ENCODE measurements around the gene SEMA6A. TPM values are rescaled to one million over a fixed set of nuclear protein-coding genes. Genes with fewer than 3 reads are reported as not detected.

The SEMA6A gene
- total and polyA plus RNA-seq, 2 of the 13 experiments (the other 11 are each of a cell fraction or from before 2014, with no cell fraction given) = 5.1 to 6.5 TPM

DNA sequence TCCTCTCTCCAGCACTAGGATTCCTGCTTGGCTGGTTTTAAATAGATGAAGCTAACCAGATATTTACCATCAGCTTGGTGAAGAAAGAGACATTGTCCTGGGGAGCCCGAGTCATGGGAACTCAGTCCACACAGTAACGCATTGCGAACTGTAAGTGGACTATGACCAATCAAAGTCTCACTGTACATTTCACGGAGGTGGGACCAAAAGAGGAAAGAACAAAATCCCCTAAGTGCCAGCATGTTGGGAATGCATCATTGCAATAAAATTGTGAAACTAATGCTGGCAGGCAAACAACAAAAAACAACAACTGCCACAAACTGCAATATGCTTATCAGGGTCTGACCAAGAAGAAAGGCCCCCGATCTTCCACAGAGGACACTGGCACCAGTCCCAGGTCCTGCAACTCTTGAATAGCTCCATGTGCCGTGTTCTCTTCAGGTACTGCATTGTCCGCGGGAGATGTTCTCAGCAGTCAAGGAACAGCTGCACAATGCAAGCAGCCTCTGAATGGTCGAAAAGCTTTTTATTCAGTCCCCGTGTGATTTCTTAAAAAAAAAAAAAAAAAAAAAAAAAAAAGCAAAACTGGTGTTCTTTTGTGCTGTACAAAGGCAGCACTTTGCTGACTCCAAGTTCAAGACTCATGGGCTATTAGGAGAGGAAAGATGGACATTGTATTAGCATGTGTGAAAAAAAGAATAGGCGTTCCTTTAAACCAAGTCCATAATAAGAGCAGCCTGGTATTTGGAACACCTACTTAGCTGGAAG, 38.1 kb downstream of the SEMA6A start (continued):
- TF ChIP-seq, protein P1, sequence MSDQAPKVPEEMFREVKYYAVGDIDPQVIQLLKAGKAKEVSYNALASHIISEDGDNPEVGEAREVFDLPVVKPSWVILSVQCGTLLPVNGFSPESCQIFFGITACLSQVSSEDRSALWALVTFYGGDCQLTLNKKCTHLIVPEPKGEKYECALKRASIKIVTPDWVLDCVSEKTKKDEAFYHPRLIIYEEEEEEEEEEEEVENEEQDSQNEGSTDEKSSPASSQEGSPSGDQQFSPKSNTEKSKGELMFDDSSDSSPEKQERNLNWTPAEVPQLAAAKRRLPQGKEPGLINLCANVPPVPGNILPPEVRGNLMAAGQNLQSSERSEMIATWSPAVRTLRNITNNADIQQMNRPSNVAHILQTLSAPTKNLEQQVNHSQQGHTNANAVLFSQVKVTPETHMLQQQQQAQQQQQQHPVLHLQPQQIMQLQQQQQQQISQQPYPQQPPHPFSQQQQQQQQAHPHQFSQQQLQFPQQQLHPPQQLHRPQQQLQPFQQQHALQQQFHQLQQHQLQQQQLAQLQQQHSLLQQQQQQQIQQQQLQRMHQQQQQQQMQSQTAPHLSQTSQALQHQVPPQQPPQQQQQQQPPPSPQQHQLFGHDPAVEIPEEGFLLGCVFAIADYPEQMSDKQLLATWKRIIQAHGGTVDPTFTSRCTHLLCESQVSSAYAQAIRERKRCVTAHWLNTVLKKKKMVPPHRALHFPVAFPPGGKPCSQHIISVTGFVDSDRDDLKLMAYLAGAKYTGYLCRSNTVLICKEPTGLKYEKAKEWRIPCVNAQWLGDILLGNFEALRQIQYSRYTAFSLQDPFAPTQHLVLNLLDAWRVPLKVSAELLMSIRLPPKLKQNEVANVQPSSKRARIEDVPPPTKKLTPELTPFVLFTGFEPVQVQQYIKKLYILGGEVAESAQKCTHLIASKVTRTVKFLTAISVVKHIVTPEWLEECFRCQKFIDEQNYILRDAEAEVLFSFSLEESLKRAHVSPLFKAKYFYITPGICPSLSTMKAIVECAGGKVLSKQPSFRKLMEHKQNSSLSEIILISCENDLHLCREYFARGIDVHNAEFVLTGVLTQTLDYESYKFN (CRISPR knock-in tag; conservative IDR thresholded peaks at IDR 0.05) = peak; percentile 84
- TF ChIP-seq ZFAT (CRISPR knock-in tag; conservative IDR thresholded peaks at IDR 0.05) (no peak), SOX13 (IDR thresholded peaks at IDR 0.05) (no peak), SOX13 (CRISPR knock-in tag; conservative IDR thresholded peaks at IDR 0.05 in 1 of 2, IDR thresholded peaks at IDR 0.05 in 1 of 2) (peak in 1 of 2 experiments; percentile 80; a peak in 2 of 4 replicates), KMT2B (CRISPR knock-in tag; IDR thresholded peaks at IDR 0.05) (peak; percentile 33; the same call in 1 of the 2 replicates), TEAD3 (CRISPR knock-in tag; optimal IDR thresholded peaks at IDR 0.05; ENCODE audit: borderline replicate concordance) (peak; percentile 90), ZNF589 (CRISPR knock-in tag; conservative IDR thresholded peaks at IDR 0.05) (no peak), NR1H2 (CRISPR knock-in tag; IDR thresholded peaks at IDR 0.05; ENCODE audit: borderline replicate concordance, low read depth) (no peak), SNRNP70 (IDR thresholded peaks at IDR 0.05; ENCODE audit: low read depth, low read length) (no peak), SIX1 (CRISPR knock-in tag; IDR thresholded peaks at IDR 0.05; ENCODE audit: borderline replicate concordance) (peak; percentile 11; the same call in 1 of the 2 replicates), HMG20B (CRISPR knock-in tag; conservative IDR thresholded peaks at IDR 0.05) (peak; percentile 52; the same call in 1 of the 2 replicates), ZMYM2 (CRISPR knock-in tag; IDR thresholded peaks at IDR 0.05) (no peak), HNF4A (CRISPR knock-in tag; IDR thresholded peaks at IDR 0.05) (peak; percentile 87)
- TF ChIP-seq, protein P2, sequence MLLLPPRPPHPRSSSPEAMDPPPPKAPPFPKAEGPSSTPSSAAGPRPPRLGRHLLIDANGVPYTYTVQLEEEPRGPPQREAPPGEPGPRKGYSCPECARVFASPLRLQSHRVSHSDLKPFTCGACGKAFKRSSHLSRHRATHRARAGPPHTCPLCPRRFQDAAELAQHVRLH (CRISPR knock-in tag; IDR thresholded peaks at IDR 0.05; ENCODE audit: borderline replicate concordance, low read depth) = 0 out of 2 replicates have a peak, but pooled peaks have one; percentile 52
- TF ChIP-seq, protein P3, sequence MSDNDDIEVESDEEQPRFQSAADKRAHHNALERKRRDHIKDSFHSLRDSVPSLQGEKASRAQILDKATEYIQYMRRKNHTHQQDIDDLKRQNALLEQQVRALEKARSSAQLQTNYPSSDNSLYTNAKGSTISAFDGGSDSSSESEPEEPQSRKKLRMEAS (IDR thresholded peaks at IDR 0.05) = 0 out of 2 replicates have a peak, but pooled peaks have one; percentile 13
- TF ChIP-seq, protein P4, sequence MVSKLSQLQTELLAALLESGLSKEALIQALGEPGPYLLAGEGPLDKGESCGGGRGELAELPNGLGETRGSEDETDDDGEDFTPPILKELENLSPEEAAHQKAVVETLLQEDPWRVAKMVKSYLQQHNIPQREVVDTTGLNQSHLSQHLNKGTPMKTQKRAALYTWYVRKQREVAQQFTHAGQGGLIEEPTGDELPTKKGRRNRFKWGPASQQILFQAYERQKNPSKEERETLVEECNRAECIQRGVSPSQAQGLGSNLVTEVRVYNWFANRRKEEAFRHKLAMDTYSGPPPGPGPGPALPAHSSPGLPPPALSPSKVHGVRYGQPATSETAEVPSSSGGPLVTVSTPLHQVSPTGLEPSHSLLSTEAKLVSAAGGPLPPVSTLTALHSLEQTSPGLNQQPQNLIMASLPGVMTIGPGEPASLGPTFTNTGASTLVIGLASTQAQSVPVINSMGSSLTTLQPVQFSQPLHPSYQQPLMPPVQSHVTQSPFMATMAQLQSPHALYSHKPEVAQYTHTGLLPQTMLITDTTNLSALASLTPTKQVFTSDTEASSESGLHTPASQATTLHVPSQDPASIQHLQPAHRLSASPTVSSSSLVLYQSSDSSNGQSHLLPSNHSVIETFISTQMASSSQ (IDR thresholded peaks at IDR 0.05; ENCODE audit: low read depth) = no peak
- TF ChIP-seq, protein P4 (CRISPR knock-in tag; IDR thresholded peaks at IDR 0.05; ENCODE audit: borderline replicate concordance) = 0 out of 2 replicates have a peak, but pooled peaks have one; percentile 33
- TF ChIP-seq, protein P5, sequence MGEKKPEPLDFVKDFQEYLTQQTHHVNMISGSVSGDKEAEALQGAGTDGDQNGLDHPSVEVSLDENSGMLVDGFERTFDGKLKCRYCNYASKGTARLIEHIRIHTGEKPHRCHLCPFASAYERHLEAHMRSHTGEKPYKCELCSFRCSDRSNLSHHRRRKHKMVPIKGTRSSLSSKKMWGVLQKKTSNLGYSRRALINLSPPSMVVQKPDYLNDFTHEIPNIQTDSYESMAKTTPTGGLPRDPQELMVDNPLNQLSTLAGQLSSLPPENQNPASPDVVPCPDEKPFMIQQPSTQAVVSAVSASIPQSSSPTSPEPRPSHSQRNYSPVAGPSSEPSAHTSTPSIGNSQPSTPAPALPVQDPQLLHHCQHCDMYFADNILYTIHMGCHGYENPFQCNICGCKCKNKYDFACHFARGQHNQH (CRISPR knock-in tag; IDR thresholded peaks at IDR 0.05) = no peak; the same call in 1 of the 2 replicates

All from HepG2 (cell line).